GM21367 (cell line): ENCODE data around the gene SAC3D1.
"Not testable (repeated sequence)": the region's sequence is repeated elsewhere in the genome, so short reads cannot be mapped to it uniquely, and the experiment has no call there.

ENCODE experiments used
- ATAC-seq: cut with Tn5 transposase; IDR thresholded peaks from one replicate; pipeline ENCODE4 v1.9.1; 2021; ENCODE audit not compliant: unreplicated experiment

SAC3D1 gene

DNA sequence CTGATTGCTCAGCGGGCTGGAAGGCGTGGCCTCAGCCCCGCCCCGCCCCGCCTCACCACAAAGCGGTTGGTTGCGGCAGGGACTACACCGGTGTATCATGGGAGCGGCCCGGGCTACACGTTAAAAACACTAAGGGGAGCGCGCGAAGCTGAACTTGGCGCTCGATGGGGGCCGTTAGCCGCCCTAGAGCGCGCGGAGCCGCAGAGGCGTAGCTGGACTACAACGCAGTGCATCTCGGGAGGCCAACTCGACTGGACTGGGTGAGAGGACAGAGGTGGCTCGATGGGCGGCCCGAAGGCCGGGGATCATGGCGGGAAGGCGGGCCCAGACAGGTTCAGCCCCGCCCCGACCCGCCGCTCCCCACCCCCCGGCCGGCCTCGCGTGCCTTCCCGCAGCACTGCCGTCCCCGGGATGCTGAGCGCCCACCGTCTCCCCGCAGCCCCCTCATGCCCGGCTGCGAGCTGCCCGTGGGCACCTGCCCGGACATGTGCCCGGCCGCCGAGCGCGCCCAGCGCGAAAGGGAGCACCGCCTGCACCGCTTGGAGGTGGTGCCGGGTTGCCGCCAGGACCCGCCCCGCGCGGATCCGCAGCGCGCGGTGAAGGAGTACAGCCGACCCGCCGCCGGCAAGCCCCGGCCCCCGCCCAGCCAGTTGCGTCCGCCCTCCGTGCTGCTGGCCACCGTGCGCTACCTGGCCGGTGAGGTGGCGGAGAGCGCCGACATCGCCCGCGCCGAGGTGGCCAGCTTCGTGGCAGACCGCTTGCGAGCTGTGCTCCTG, at the start of gene SAC3D1:
SAC3D1 (plus strand) TSS at position 364 of the 776 bp plus-strand sequence; CDS start at position 447, 83 bp downstream.
- peak; percentile 68 for ATAC-seq

DNA sequence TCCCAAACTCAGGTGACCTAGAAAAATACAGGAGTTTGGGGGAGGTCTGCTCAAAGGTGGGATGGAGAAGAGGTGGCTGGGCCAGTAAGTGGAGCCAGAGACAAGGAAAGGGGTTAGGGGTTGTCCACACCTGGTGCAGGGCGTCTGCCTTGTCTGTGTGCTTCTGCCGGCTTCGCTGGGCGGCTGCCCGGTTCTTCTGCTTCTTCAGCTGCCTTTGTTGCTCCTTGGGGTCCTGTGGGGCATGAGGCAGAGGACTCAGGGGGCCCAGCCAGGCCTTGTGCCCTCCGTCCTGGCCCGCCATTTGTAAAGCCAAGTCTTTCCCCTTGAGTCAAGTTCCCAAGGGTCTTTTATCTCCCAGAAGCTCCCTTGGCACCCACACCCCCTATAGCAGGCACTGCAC, 46.7 kb upstream of the SAC3D1 start:
- no peak for ATAC-seq

DNA sequence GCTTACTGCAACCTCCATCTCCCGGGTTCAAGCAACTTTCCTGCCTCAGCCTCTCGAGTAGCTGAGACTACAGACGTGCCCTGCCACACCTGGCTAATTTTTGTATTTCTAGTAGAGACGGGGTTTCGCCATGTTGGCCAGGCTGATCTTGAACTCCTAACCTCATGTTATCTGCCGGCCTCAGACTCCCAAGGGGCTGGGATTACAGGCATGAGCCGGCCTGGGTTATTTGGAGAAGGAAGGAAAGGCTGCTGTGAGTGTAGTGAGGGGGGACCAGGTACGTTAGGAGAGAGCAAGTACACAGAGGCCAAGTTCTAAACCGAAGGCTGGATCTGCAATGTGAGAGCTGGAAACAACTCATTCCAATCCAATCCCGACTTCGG, 44.7 kb upstream of the SAC3D1 start:
- ATAC-seq = no peak

DNA sequence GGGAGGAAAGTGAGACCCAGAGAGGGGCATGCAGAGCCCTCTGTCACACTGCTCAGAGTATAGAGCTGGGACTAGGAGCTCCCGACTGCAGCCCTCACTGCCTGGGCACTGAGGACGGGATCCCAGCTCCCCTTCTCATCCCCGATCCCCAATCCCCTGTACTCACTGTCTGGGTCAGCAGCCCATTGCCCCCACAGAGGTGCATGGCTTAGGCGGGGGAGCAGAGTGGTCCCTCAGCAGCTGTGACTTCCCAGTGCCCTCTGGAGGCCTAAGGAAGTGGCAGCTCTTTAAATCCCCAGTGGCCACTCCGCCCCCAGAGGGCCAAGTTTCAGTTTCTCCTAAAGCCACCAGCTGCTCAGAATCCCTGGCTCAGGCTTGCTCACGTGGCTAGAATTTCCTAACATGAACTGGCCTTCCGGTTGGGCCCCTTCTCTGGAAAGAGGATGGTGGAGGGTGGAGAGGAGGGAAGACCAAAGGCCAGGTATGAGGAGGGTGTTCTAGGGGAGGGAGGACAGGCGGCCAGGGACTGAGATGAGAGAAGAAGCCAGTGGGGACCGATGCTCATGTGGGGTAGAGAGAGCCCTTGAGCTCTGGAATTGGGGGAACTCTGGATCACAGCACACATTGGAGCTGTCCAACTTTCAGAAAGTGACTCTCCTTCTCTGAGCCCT, 44.2 kb upstream of the SAC3D1 start, which contains the start of gene BATF2:
BATF2 (minus strand) TSS at position 262 of the 671 bp plus-strand sequence; CDS start at position 205, 57 bp downstream.
- no peak for ATAC-seq

DNA sequence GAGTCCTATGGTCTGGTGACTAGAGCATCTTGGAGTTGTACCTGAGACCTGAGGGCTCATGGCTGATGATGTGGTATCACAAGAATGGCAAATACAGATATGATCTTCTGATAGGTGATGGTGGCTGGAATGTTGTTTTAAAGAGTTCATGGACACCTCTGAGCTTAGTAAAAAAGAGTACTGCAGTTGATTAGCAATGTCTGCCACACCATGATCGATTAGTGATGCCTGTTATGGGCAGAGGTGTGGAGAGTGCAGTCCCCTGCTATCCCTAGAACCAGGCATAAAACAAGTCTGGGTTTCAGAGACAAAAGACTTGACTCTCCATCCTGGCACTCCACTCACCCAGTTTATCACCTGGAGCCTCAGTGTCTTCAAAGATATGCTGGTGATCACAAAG, 42.9 kb upstream of the SAC3D1 start:
- no peak for ATAC-seq

DNA sequence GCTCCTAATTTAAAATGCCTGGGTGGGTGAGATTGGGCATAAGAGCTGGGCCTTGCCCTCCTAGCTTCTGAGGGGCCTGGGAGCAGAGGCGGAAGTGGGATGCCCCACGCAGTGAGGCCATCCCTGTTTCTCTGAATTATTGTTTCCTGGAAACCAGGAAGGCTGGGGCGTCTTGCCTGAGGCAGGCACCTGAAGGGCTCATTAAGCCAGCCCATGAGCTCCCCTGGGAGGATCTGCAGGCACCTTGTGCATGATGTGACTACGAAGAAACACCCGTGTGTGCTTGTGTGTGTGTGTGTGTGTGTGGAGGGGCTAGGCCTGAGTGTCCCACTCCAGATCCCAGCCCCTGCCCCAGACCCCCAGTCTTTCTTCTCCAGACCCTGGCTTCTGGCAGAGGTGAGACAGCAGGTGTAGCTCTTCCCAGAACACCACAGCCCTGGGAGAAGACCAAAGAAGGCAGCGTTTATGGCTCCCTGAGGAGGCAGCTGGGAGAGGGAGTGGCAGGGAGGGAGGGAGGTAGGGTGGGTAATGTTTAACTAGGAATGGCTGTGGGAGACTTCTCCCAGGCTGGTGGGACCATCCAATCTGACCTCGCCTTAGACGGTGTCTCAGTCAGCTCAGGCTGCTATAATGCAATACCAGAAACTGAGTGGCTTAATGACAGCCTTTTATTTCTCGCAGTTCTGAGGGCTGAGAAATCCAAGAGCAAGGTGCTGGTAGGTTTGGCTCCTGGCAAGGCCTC, 42.1 kb upstream of the SAC3D1 start:
- no peak for ATAC-seq

DNA sequence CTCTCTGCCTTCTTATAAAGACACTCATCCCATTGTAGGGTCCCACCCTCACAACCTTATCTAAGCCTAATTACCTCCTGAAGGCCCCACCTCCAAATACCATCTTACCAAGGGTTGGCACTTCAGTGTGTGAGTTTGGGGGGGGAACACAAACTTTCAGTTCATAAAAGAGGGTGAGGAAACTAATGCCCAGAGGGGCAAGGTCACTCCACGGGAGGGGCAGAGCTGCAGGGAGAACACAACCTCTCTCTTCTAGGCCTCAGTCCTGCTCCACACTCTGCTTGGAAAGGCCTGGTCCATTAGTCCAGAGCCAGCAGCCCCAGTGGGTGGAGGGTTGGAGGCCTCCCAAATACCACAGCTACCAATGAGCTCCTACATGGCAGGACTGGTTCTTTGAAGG, 41.5 kb upstream of the SAC3D1 start:
- no peak for ATAC-seq

DNA sequence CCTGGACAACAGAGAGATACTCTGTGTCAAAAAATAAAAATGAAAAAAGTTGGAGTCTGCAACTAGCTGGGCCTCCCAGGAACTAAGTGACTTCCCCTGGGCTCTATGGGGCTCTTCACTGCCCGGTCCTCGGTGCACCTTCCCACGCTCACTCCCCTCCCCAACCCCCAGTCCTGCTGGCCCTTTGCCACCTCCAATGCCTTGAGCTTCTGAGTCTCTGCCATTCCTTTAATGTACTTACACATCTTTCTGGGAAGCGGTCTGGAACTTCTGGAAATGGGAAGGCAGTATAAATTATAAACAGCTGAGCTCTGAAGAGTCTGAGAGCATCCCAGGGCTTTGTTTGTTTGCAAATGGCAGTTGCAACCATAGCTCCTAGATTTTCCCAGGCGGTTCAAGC, 38.3 kb upstream of the SAC3D1 start:
- no peak for ATAC-seq

DNA sequence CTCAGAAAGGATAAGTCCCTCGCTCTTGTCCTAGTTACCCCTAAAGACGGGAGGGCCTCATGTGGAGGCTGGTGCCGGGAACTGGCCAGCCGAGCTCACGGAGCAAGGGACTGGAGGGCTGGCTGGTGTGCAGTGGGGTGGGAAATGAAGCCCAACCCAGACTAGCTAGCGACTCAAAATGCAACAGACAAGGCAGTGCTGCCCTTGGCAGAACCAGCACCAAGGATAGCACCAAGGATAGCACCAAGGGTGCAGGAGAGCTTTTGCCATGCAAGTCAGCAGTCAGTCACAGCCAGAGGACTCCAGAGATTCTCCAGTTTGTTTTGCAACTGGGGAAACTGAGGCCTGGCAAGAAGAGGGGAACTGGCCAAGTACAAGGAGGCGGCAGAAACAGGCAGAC, 37.7 kb upstream of the SAC3D1 start:
- no peak for ATAC-seq

DNA sequence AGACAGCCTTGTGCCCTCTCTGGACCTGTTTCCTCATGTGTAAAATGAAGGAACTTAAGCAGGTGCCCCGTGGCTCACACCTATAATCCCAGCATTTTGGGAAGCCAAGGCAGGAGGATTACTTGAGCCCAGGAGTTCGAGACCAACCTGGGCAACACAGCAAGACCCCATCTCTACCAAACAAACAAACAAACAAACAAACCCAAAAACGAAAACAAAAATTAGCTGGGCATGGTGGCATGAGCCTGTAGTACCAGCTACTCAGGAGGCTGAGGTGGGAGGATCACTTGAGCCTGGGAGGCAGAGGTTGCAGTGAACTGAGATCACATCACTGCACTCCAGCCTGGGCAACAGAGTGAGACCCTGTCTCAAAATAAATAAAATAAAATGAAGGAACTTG, 37.0 kb upstream of the SAC3D1 start:
- ATAC-seq = not testable (repeated sequence)

DNA sequence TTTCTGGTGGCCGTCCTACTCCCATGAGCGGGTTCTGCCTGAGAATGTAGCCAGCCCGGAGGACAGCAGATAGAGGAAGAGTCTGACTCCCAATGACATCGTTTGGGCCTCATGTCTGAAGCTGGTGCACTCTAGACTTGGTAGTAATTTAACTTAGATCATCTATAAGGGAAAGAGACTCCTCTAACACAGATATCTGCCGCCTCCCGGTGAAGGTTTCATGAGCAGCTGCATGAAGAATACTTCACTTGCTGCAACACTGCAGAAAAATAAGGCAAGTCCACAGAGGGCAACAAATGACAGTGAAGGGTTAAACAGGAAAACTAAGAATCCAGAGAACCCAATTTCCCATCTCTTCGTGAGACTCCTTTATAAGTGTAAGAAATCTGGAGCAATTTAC, 33.0 kb upstream of the SAC3D1 start:
- no peak for ATAC-seq

DNA sequence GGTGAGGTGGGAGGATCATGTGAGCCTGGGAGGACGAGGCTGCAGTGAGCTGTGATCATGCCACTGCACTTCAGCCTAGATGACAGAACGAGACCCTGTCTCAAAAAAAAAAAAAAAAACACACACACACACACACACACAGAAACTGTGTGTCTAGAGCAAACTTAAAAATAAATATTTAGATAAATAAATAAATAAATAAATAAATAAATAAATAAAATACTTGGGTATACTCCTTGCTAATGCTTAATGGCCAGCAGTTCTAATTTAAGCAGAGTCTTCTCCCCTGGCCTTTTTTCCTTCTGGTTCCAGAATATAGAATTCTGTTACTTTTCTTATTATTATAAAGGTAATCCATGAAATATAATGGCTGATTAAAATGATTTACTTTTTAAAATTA, 32.1 kb upstream of the SAC3D1 start:
- ATAC-seq = no peak

DNA sequence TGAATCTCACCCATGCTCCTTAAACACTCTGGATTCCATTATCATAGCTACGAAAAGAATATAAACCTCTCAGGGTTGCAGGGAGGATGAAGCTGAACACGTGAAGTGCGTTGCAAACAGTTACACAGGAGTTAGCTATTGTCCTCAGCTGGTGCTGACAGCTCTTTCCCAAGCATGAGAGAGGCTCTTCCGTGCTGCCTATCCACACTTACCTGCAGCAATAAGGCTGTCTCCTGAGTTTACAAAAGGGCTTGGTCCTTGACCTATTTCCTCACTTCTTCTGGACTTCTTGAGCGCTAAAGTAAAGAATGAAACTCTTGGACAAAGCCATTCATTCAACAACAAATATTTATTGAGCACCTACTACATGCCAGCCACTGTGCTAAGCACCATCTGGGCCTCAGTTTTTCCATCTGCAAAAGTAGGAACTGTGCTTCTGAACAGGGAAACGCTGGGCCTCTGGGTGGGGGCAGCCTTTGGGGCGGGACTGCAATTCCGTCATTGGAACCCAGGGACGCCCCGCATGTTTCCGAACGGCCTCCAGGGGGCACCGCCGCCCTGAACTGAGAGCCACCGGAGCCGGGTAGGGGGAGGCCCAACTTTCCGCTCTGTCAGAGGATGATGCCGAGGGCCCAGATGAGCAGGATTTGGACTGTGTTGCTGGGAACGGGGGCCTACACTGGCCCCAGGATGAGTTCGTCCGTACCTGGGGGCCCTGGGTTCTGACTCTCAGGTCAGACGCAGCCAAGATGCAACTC, 27.7 kb upstream of the SAC3D1 start:
- peak; percentile 61 for ATAC-seq

DNA sequence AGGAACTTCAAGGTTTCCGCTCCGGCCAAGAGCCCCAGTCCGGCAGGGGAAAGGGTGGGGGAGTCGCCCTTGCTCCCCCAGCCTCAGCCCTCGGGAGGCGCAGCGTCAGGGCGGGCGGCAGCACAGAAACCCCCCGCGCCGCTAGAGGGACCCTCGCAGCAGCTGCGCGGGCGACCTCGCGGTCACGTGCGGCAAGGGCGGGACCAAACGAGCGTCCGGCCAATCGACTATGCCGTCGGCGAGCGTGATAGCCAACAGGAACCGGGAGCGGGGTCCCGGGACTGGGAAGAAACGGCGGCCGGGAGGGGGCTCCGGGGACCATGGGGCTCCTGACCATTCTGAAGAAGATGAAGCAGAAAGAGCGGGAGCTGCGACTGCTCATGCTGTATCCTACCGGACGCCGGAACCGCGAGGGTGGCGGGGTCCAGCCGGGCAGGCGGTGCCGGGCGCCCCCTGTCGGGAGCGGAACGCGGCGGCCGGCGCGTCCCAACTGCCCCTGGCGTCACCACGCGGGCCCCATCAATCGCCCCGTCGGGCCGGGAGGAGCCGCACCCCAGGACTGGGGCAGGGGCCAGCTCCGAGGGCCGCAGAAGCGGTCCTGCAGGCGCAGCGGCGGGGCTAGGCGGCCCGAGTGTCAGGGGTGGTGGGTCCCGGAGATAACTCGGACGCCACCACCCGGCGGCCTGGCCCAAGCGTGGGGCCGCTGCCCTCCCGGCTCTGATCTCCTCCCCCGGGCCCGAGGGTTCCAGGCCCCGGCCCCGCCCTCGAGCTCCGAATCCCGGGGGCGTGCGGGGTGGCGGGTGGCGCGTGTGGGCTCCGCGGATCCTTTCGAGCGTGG, 26.9 kb upstream of the SAC3D1 start, which contains the start of gene ARL2:
ARL2 (plus strand) TSS at position 273 of the 838 bp plus-strand sequence; CDS start at position 321, 48 bp downstream.
- peak; percentile 64 for ATAC-seq

DNA sequence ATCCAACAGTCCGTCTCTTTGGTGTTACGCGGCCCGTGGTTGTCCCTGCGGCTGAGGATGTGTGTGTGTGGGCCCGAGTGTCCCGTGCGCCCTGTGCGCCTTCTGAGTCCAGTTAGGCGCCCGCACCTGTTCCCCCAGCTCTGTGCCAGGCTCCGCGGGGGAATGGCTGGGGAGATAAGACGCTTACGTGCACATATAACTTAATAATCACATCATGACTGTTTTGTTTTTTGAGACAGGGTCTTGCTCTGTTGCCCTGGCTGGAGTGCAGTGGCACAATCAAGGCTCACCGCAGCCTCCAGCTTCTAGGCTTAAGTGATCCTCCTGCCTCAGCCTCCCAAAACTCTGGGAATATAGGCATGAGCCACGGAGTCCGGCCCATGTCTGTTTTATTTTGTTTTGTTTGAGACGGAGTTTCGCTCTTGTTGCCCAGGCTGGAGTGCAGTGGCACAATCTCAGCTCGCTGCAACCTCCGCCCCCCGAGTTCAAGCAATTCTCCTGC, 26.2 kb upstream of the SAC3D1 start:
- ATAC-seq = no peak

DNA sequence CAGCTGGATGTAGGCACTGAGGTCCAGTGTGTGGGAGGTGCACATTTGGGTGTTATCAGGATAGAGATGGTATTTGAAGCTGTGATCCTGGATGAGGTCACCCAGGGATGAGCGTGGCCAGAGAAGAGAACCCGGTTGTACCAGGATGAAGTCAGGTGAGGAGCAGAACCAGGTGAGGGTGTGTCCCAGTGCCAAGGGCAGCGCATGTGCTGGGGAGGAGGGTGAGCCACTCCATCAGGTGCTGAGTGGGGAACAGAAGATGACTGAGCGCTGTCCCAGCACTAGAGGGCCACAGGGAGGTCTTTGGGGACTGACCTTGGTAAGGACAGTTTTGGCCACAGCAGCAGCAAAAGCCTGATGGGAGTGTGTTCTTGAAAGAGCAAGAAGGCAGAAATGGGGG, 24.3 kb upstream of the SAC3D1 start:
- ATAC-seq = no peak

DNA sequence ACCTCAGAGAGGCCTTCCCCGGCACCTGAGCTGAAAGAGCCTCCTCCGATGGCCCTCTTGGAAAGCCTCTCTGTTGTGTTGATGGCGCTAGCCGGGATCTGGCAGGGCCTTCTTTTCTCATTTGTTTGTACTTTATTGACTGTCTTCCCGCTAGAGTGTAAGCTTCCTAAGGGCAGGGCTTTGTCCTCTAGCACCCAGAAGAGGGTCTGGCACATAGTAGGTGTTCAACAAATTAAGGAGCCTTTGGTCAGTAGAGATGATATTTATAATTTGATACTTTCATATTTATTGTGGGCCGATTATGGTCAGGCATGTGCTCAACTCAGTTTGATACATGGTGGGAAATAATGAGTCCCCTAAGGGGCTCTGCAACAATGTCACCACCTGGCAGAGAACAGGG, 23.1 kb upstream of the SAC3D1 start:
- no peak for ATAC-seq

DNA sequence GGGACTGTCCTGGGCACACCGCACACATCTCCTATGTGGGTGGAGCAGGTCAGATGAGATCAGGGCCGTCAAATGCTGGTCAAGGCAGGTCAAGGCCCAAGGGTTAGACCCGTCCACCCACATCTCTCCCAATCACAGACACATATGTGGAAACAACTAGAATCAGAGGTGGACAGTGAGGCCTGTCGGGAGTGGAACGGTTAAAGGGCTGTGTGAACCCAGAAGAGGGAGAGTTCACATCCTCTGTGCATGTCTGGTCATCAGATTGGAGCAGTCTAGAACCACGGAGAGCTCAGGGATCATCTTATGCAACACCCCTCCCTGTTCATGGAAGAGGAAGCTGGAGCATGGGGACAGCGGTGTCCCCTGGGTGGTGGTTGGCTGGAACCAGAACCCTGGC, 21.2 kb upstream of the SAC3D1 start:
- ATAC-seq = no peak

DNA sequence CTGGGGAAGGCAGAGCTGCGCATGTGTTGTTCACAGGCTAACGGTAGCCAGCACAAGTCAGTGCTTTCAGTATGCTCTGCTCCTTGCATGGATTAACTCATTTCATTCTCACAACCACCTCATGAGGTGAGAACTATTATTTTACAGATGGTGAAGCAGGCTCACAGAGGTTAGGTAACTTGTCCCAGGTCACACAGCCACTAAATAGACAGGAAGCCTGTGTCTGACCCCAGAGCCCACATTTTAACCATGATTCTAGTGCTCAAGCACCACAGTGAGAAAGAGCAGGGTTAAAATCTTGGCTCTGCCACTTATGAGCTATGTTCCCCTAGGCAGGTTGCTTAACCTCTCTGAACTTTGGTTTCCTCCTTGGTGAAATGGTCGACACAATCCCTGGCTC, 20.0 kb upstream of the SAC3D1 start:
- no peak for ATAC-seq

DNA sequence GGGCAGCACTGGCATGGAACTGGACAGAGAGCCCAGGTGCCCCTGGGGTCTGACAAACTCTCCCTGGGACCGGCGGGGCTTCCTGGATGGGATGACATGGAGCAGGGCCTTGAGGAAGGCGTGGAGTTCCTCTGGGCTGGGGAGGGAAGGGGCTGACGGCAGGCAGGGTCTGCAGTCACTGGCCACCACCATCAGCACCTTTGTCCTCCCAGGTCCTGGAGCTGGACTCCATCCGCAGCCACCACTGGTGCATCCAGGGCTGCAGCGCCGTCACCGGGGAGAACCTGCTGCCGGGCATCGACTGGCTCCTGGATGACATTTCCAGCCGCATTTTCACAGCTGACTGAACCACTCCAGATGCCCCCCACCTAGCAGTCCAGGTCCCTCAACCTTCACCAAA, 19.5 kb upstream of the SAC3D1 start:
- no peak for ATAC-seq
